Measurements from ENCODE around the gene HEATR5B. TPM values are rescaled to one million over a fixed set of nuclear protein-coding genes. Genes with fewer than 3 reads are reported as not detected.

HEATR5B gene
- total and polyA plus RNA-seq, 2 donors from 2014 or later, result 4.4 to 20.5 TPM

GRCh38 chr2:37061013-37061711 lies 23.0 kb downstream of the HEATR5B start:
- H3K9ac ChIP-seq (ENCODE audit: low read length in 3 of 3), result no peak overlapping the region
- FAIRE-seq (no peak), DNase-seq (no peak)
- no peak overlapping the region for H3K4me3 ChIP-seq (ENCODE audit: low read length in 3 of 3)
- no peaks in the 10 kb centered on the region for H3K27me3 ChIP-seq (ENCODE audit: control insufficient read depth, insufficient read depth, low read length)
- TF ChIP-seq, protein P1, sequence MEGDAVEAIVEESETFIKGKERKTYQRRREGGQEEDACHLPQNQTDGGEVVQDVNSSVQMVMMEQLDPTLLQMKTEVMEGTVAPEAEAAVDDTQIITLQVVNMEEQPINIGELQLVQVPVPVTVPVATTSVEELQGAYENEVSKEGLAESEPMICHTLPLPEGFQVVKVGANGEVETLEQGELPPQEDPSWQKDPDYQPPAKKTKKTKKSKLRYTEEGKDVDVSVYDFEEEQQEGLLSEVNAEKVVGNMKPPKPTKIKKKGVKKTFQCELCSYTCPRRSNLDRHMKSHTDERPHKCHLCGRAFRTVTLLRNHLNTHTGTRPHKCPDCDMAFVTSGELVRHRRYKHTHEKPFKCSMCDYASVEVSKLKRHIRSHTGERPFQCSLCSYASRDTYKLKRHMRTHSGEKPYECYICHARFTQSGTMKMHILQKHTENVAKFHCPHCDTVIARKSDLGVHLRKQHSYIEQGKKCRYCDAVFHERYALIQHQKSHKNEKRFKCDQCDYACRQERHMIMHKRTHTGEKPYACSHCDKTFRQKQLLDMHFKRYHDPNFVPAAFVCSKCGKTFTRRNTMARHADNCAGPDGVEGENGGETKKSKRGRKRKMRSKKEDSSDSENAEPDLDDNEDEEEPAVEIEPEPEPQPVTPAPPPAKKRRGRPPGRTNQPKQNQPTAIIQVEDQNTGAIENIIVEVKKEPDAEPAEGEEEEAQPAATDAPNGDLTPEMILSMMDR (IDR thresholded peaks at IDR 0.05; ENCODE audit: borderline replicate concordance, extremely low read depth, insufficient read depth), result no peak
- intact Hi-C loops (cut with DNase I), result no loop called here
- no peak overlapping the region for H3K27ac ChIP-seq (ENCODE audit: low read depth in 2 of 2, low read length in 2 of 2)
- H3K4me1 ChIP-seq (ENCODE audit: control insufficient read depth in 2 of 3, insufficient read depth in 2 of 3, low read depth in 1 of 3, low read length in 3 of 3), result no peaks in the 10 kb centered on the region
- no peaks in the 10 kb centered on the region for H3K9me3 ChIP-seq (ENCODE audit: control insufficient read depth in 2 of 3, insufficient read depth in 1 of 3, low read length in 3 of 3)
- H3K36me3 ChIP-seq (ENCODE audit: control insufficient read depth in 2 of 3, insufficient read depth in 3 of 3, low read length in 3 of 3), result peaks cover 7 to 32% (median 28%) of the 10 kb centered on the region in 3 donors

GRCh38 chr2:37060446-37060845 lies 23.7 kb downstream of the HEATR5B start:
- peaks cover 7 to 31% (median 25%) of the 10 kb centered on the region in 3 donors for H3K36me3 ChIP-seq (ENCODE audit: control insufficient read depth in 2 of 3, insufficient read depth in 3 of 3, low read length in 3 of 3)
- no peaks in the 10 kb centered on the region for H3K27me3 ChIP-seq (ENCODE audit: control insufficient read depth, insufficient read depth, low read length)
- H3K9ac ChIP-seq (ENCODE audit: low read length in 3 of 3), result no peak overlapping the region
- FAIRE-seq, result no peak
- no peak for DNase-seq
- TF ChIP-seq, protein P1 (IDR thresholded peaks at IDR 0.05; ENCODE audit: borderline replicate concordance, extremely low read depth, insufficient read depth), result no peak
- no peaks in the 10 kb centered on the region for H3K4me1 ChIP-seq (ENCODE audit: control insufficient read depth in 2 of 3, insufficient read depth in 2 of 3, low read depth in 1 of 3, low read length in 3 of 3)
- no peak overlapping the region for H3K27ac ChIP-seq (ENCODE audit: low read depth in 2 of 2, low read length in 2 of 2)
- H3K9me3 ChIP-seq (ENCODE audit: control insufficient read depth in 2 of 3, insufficient read depth in 1 of 3, low read length in 3 of 3), result no peaks in the 10 kb centered on the region
- intact Hi-C loops (cut with DNase I), result no loop called here
- H3K4me3 ChIP-seq (ENCODE audit: low read length in 3 of 3), result no peak overlapping the region

DNA sequence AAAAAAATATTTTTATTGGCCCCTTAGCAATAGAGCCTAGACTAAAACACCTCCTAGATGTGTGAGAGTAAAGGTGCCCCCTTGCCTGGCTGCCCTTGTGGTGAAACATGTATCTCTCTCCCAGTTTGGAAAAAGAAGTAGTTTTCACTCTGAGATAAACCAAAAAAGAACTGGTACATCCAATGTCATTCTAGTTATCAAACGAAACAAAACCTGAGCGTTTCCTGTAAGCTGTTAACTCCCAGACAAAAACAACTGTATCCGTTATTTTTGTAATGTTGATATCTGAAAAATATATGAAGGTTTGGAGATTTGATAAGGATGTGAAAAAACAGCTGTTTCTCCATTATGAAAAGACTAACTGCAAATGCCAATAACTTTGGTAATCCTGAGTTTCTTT lies 24.3 kb downstream of the HEATR5B start:
- FAIRE-seq (no peak), DNase-seq (no peak)
- H3K9me3 ChIP-seq (ENCODE audit: control insufficient read depth in 2 of 3, insufficient read depth in 1 of 3, low read length in 3 of 3), result no peaks in the 10 kb centered on the region
- no peaks in the 10 kb centered on the region for H3K27me3 ChIP-seq (ENCODE audit: control insufficient read depth, insufficient read depth, low read length)
- H3K9ac ChIP-seq (ENCODE audit: low read length in 3 of 3), result no peak overlapping the region
- no peak overlapping the region for H3K27ac ChIP-seq (ENCODE audit: low read depth in 2 of 2, low read length in 2 of 2)
- TF ChIP-seq, protein P1 (IDR thresholded peaks at IDR 0.05; ENCODE audit: borderline replicate concordance, extremely low read depth, insufficient read depth), result no peak
- intact Hi-C loops (cut with DNase I), result no loop called here
- H3K4me3 ChIP-seq (ENCODE audit: low read length in 3 of 3), result no peak overlapping the region
- peaks cover 7 to 30% (median 23%) of the 10 kb centered on the region in 3 donors for H3K36me3 ChIP-seq (ENCODE audit: control insufficient read depth in 2 of 3, insufficient read depth in 3 of 3, low read length in 3 of 3)
- no peaks in the 10 kb centered on the region for H3K4me1 ChIP-seq (ENCODE audit: control insufficient read depth in 2 of 3, insufficient read depth in 2 of 3, low read depth in 1 of 3, low read length in 3 of 3)

Measured in kidney (tissue), 14 donors.